HepG2 (cell line): ENCODE measurements around the gene DUOXA1. TPM values are rescaled to one million over a fixed set of nuclear protein-coding genes. Genes with fewer than 3 reads are reported as not detected.

Experiments
- ATAC-seq: fragments of 200-7000 bp; cut with Tn5 transposase; 3 replicates; pipeline ENCODE4 v1.9.1; 2020; ENCODE audit warnings: mild to moderate bottlenecking, moderate library complexity
- BruUV-seq: library from RNA; stranded (reverse); fragments of 400-500 nt; replicated peaks from 2 replicates; lab custom pipeline; 2021; lab: Mats Ljungman, UMichigan
- CTCF ChIA-PET: fragments of 300-600 bp; formaldehyde crosslinking; extraction: SDS; loops from one replicate; lab custom pipeline; 2021; ENCODE audit warnings: low total read pairs, inconsistent platforms, low intra/inter-chr PET ratio; lab: Yijun Ruan, JAX
- POLR2A ChIA-PET: fragments of 350-600 bp; sonication (Branson Sonifier 250); formaldehyde crosslinking; loops from one replicate; lab custom pipeline; 2020; ENCODE audit warnings: antibody characterized with exemption, inconsistent platforms; lab: Yijun Ruan, JAX
- DNase-seq: peaks from one replicate; pipeline ENCODE4 v3.0.0-alpha.2; 2015; ENCODE audit warnings: low spot score
- FAIRE-seq: peaks from 3 replicates; lab custom pipeline; 2011; peaks lifted over from hg19 to GRCh38; lab: Jason Lieb, UNC
- H2AFZ ChIP-seq: one replicate; pipeline ENCODE4 v1.6.1; 2011; ENCODE audit warnings: low read length, inconsistent platforms
- H3K27ac ChIP-seq: fragments of 300-600 bp; 3 replicates; pipeline ENCODE4 v1.8.0; 2011; ENCODE audit warnings: mixed run types, mild to moderate bottlenecking, mixed read lengths, low read length, inconsistent platforms; ENCODE audit not compliant: insufficient read depth; ENCODE audit errors: extremely low read length
- H3K27me3 ChIP-seq, 2 experiments: fragments of 200-600 bp in 1 of 2; 2 replicates in 1 of 2; 3 replicates in 1 of 2; pipeline versions ENCODE4 v1.6.0 to v1.8.0; 2011; ENCODE audit warnings: low read length in 2 of 2, mild to moderate bottlenecking in 2 of 2, moderate library complexity in 2 of 2, inconsistent platforms in 1 of 2; ENCODE audit not compliant: insufficient read depth in 2 of 2, control insufficient read depth in 1 of 2
- H3K36me3 ChIP-seq, 2 experiments: fragments of 200-600 bp in 1 of 2; replicated peaks in 1 of 2; 2 replicates in 1 of 2; 3 replicates in 1 of 2; pipeline versions ENCODE4 v1.5.1 to v1.8.0; 2011; ENCODE audit warnings: low read length in 2 of 2, inconsistent platforms in 1 of 2; ENCODE audit not compliant: insufficient read depth in 2 of 2, control insufficient read depth in 1 of 2
- H3K4me1 ChIP-seq: 2 replicates; pipeline ENCODE4 v1.5.1; 2012; ENCODE audit warnings: low read length, inconsistent platforms; ENCODE audit not compliant: insufficient read depth
- H3K4me2 ChIP-seq: 2 replicates; pipeline ENCODE4 v1.6.0; 2011; ENCODE audit warnings: low read depth, low read length, inconsistent platforms
- H3K4me3 ChIP-seq, 3 experiments: fragments of 200-600 bp in 1 of 3; sonication (generic), shearing (Covaris generic) in 1 of 3; replicated peaks in 1 of 3; 2 replicates each; pipeline ENCODE4 v1.5.1; 2011 to 2016; ENCODE audit warnings: low read length in 3 of 3, inconsistent platforms in 2 of 3, low read depth in 2 of 3, mild to moderate bottlenecking in 2 of 3, control low read depth in 1 of 3, mixed read lengths in 1 of 3; ENCODE audit not compliant: insufficient read depth in 1 of 3
- H3K79me2 ChIP-seq: one replicate; pipeline ENCODE4 v1.6.1; 2011; ENCODE audit warnings: low read length, inconsistent platforms; ENCODE audit not compliant: insufficient read depth
- H3K9ac ChIP-seq: 2 replicates; pipeline ENCODE4 v1.6.0; 2011; ENCODE audit warnings: mild to moderate bottlenecking, low read depth, low read length, inconsistent platforms; ENCODE audit not compliant: insufficient read depth
- H3K9me3 ChIP-seq: 2 replicates; pipeline ENCODE4 v1.5.1; 2012; ENCODE audit warnings: mild to moderate bottlenecking, low read length
- H4K20me1 ChIP-seq: 2 replicates; pipeline ENCODE4 v1.6.0; 2011; ENCODE audit warnings: inconsistent platforms, mild to moderate bottlenecking, low read length, moderate library complexity; ENCODE audit not compliant: insufficient read depth
- CERS6 ChIP-seq: sonication (generic); formaldehyde crosslinking; IDR thresholded peaks from 2 replicates; pipeline ENCODE4 v1.5.0; 2020; ENCODE audit warnings: missing genetic modification reagents
- EHMT2 ChIP-seq: fragments of 200-600 bp; sonication (generic); IDR thresholded peaks from 2 replicates; pipeline ENCODE4 v1.7.0; 2017; ENCODE audit warnings: antibody characterized with exemption, low read depth, low read length, borderline replicate concordance
- GLMP ChIP-seq: sonication (generic); formaldehyde crosslinking; IDR thresholded peaks from 2 replicates; pipeline ENCODE4 v1.9.0; 2021; ENCODE audit warnings: missing genetic modification reagents, mild to moderate bottlenecking, borderline replicate concordance
- GTF2F1 ChIP-seq: fragments of 150-350 bp; IDR thresholded peaks from 2 replicates; pipeline ENCODE4 v1.6.1; 2014; ENCODE audit warnings: low read length
- LCORL ChIP-seq, 2 experiments: fragments of 450-650 bp in 1 of 2; sonication (generic) in 1 of 2; formaldehyde crosslinking in 1 of 2; IDR thresholded peaks; 2 replicates each; pipeline versions ENCODE4 v1.5.0 to v1.6.1; 2017 to 2020; ENCODE audit warnings: antibody characterized with exemption in 1 of 2, missing genetic modification reagents in 1 of 2
- MATR3 ChIP-seq: sonication (generic); formaldehyde crosslinking; IDR thresholded peaks from 2 replicates; pipeline ENCODE4 v1.4.0; 2020; ENCODE audit warnings: missing genetic modification reagents
- MYPOP ChIP-seq: sonication (generic); formaldehyde crosslinking; IDR thresholded peaks from 2 replicates; pipeline ENCODE4 v1.8.1; 2023; ENCODE audit warnings: mild to moderate bottlenecking, moderate library complexity, missing genetic modification reagents
- NCOR1 ChIP-seq: fragments of 200-600 bp; sonication (generic); IDR thresholded peaks from 2 replicates; pipeline ENCODE4 v1.7.0; 2017; ENCODE audit warnings: antibody characterized with exemption, low read length, borderline replicate concordance
- NONO ChIP-seq, 2 experiments: fragments of 450-650 bp in 1 of 2; sonication (generic) in 1 of 2; formaldehyde crosslinking in 1 of 2; IDR thresholded peaks in 1 of 2; conservative IDR thresholded peaks in 1 of 2; 2 replicates each; pipeline versions ENCODE4 v1.6.1 to v1.8.0; 2017 to 2022; ENCODE audit warnings: mild to moderate bottlenecking in 1 of 2, missing genetic modification reagents in 1 of 2, moderate library complexity in 1 of 2
- PHF20 ChIP-seq: sonication (generic); formaldehyde crosslinking; IDR thresholded peaks from 2 replicates; pipeline ENCODE4 v1.5.0; 2020; ENCODE audit warnings: mild to moderate bottlenecking, missing genetic modification reagents
- TCF12 ChIP-seq, 2 experiments: fragments of 450-650 bp in 1 of 2; sonication (generic) in 1 of 2; formaldehyde crosslinking in 1 of 2; IDR thresholded peaks; 2 replicates each; pipeline versions ENCODE4 v1.6.1 to v1.8.0; 2017 to 2022; ENCODE audit warnings: antibody characterized with exemption in 1 of 2, mild to moderate bottlenecking in 1 of 2, missing genetic modification reagents in 1 of 2, moderate library complexity in 1 of 2
- ZBTB21 ChIP-seq: sonication (generic); formaldehyde crosslinking; IDR thresholded peaks from 2 replicates; pipeline ENCODE4 v1.4.0; 2020; ENCODE audit warnings: missing genetic modification reagents
- ZHX1 ChIP-seq: sonication (generic); formaldehyde crosslinking; IDR thresholded peaks from 2 replicates; pipeline ENCODE4 v1.8.1; 2022; ENCODE audit warnings: low read depth, mild to moderate bottlenecking, missing genetic modification reagents
- ZMAT3 ChIP-seq: sonication (generic); formaldehyde crosslinking; conservative IDR thresholded peaks from 2 replicates; pipeline ENCODE4 v1.7.0; 2021; ENCODE audit warnings: missing genetic modification reagents
- ZNF10 ChIP-seq: sonication (generic); formaldehyde crosslinking; IDR thresholded peaks from 2 replicates; pipeline ENCODE4 v1.4.0; 2020; ENCODE audit warnings: mild to moderate bottlenecking, low read depth, missing genetic modification reagents, borderline replicate concordance
- ZNF253 ChIP-seq: sonication (generic); formaldehyde crosslinking; IDR thresholded peaks from 2 replicates; pipeline ENCODE4 v1.8.0; 2022; ENCODE audit warnings: mild to moderate bottlenecking, missing genetic modification reagents, borderline replicate concordance
- ZNF564 ChIP-seq: sonication (generic); formaldehyde crosslinking; IDR thresholded peaks from 2 replicates; pipeline ENCODE4 v1.8.1; 2023; ENCODE audit warnings: mild to moderate bottlenecking, missing genetic modification reagents
- ZNF570 ChIP-seq: sonication (generic); formaldehyde crosslinking; IDR thresholded peaks from 2 replicates; pipeline ENCODE4 v1.4.0; 2020; ENCODE audit warnings: mild to moderate bottlenecking, missing genetic modification reagents, borderline replicate concordance
- ZNF709 ChIP-seq: sonication (generic); formaldehyde crosslinking; IDR thresholded peaks from 2 replicates; pipeline ENCODE4 v1.5.0; 2020; ENCODE audit warnings: mild to moderate bottlenecking, missing genetic modification reagents
- WGBS: methylation state at CpG from one replicate; pipeline ENCODE4 v1.1.6; 2017; ENCODE audit warnings: low lambda C conversion rate; 5-methylcytosine and 5-hydroxymethylcytosine counted together
- in situ Hi-C: cut with HindIII; loops from 2 replicates; pipeline ENCODE4 v1.10.0; 2017; ENCODE audit warnings: low pct_unique_long_range_greater_than_20kb; ENCODE audit not compliant: extremely low pct_ligation_motif_present
- intact Hi-C: fragments of 100-400 bp; cut with micrococcal nuclease; formaldehyde crosslinking; loops from one replicate; pipeline ENCODE4 v1.10.0; 2022; ENCODE audit not compliant: unreplicated experiment
- polyA plus RNA-seq, 8 experiments: library from polyadenylated mRNA; depleted of rRNA in 3 of 8; stranded (reverse) in 7 of 8; unstranded in 1 of 8; fragments of >200 nt; fragmentation: Illumina TruSeq in 4 of 8; extraction: Trizol in 4 of 8; gene quantifications; 2 replicates each; pipeline versions ENCODE4 v1.2.1 to v1.2.3, GENCODE V29; 2011 to 2016; ENCODE audit warnings: low read depth in 4 of 8, missing spikeins in 1 of 8, mixed read lengths in 1 of 8; ENCODE audit not compliant: insufficient read depth in 1 of 8
- total RNA-seq, 5 experiments: library from RNA; depleted of rRNA; stranded (reverse); fragments of >200 nt; fragmentation: Illumina TruSeq; extraction: Trizol; gene quantifications; 2 replicates each; pipeline ENCODE4 v1.2.3, GENCODE V29; 2016; ENCODE audit warnings: low read depth in 1 of 5

The DUOXA1 gene
- total and polyA plus RNA-seq, 2 of the 13 experiments (the other 11 are each of a cell fraction or from before 2014, with no cell fraction given) = not detected

- no peaks in the 10 kb centered on the region for H3K79me2 ChIP-seq
- intact Hi-C loops (no loop called here), in situ Hi-C loops (no loop called here)
- ATAC-seq (no peak), FAIRE-seq (no peak), DNase-seq (no peak)
- no peak overlapping the region for H3K9ac ChIP-seq
- 47% methylated on average over 1 of the region's 1 CpG for WGBS
- ChIA-PET POLR2A (no interaction called here), CTCF (no interaction called here)
- 0 out of 5 replicates have a peak, but pooled peaks cover 0 to 15% of the 10 kb centered on the region in 2 experiments for H3K27me3 ChIP-seq
- no peaks in the 10 kb centered on the region for H4K20me1 ChIP-seq
- H3K9me3 ChIP-seq = no peaks in the 10 kb centered on the region
- no peaks in the 10 kb centered on the region for H3K36me3 ChIP-seq
- no TSS peak for BruUV-seq
- no peak overlapping the region for H2AFZ ChIP-seq
- no peak overlapping the region for H3K4me2 ChIP-seq
- peaks cover 8% of the 10 kb centered on the region for H3K4me1 ChIP-seq
- H3K27ac ChIP-seq = no peak overlapping the region
- H3K4me3 ChIP-seq = no peak overlapping the region
- TF ChIP-seq ZNF564 (CRISPR knock-in tag) (no peak), NONO (IDR thresholded peaks at IDR 0.05) (no peak), NONO (CRISPR knock-in tag; conservative IDR thresholded peaks at IDR 0.05) (no peak), MYPOP (CRISPR knock-in tag) (no peak), EHMT2 (no peak), ZNF709 (CRISPR knock-in tag) (no peak), GTF2F1 (no peak), PHF20 (CRISPR knock-in tag) (no peak), GLMP (no peak), MATR3 (no peak), CERS6 (CRISPR knock-in tag) (no peak), TCF12 (IDR thresholded peaks at IDR 0.05) (no peak), TCF12 (CRISPR knock-in tag; IDR thresholded peaks at IDR 0.05) (no peak), NCOR1 (no peak), ZMAT3 (no peak), ZNF253 (CRISPR knock-in tag) (no peak), ZHX1 (CRISPR knock-in tag) (no peak), ZNF10 (CRISPR knock-in tag) (no peak), ZBTB21 (no peak), LCORL (IDR thresholded peaks at IDR 0.05) (no peak), LCORL (CRISPR knock-in tag; IDR thresholded peaks at IDR 0.05) (no peak), ZNF570 (no peak)
Measured at GRCh38 chr15:45149060-45149459, 19.4 kb upstream of the DUOXA1 start.
